Stimulated activated CD4-positive, alpha-beta T cell treated with anti-CD3 and anti-CD28 coated beads, TNF-alpha, amount 100 ng/mL, for 48 hours (primary cell): ENCODE results near the gene TMEM139.

ENCODE experiments used
- DNase-seq, 3 donors: peaks; one replicate each; pipeline ENCODE4 v3.0.0-alpha.2; 2020; ENCODE audit warnings: low read depth in 3 of 3

The TMEM139 gene

GRCh38 chr7:143284591-143285469 is at the start of gene TMEM139:
Gene TMEM139 (plus strand): TSS chr7:143284958. CDS start chr7:143285958, 1,000 bp downstream.
- DNase-seq: no peak

- DNase-seq: no peak
These were observed 49.2 kb upstream of the TMEM139 start for GRCh38 chr7:143235561-143235960.

GRCh38 chr7:143236408-143236990 is 48.3 kb upstream of the TMEM139 start:
- no peak for DNase-seq

GRCh38 chr7:143237366-143237765 is 47.4 kb upstream of the TMEM139 start:
- no peak for DNase-seq

- DNase-seq: no peak
These were observed 46.3 kb upstream of the TMEM139 start for GRCh38 chr7:143238289-143238980.

GRCh38 chr7:143239813-143240212 is 44.9 kb upstream of the TMEM139 start:
- no peak for DNase-seq

GRCh38 chr7:143240291-143241168 is 44.2 kb upstream of the TMEM139 start:
- DNase-seq: peak in 2 of 3 donors; percentile 30 to 44

GRCh38 chr7:143242306-143242705 is 42.5 kb upstream of the TMEM139 start:
- no peak for DNase-seq

- no peak for DNase-seq
These were observed 41.6 kb upstream of the TMEM139 start for GRCh38 chr7:143243111-143243510.

- no peak for DNase-seq
These were observed 41.1 kb upstream of the TMEM139 start for GRCh38 chr7:143243614-143244013.

- DNase-seq: no peak
These were observed 40.4 kb upstream of the TMEM139 start for GRCh38 chr7:143244321-143244720.

- no peak for DNase-seq
These were observed 39.6 kb upstream of the TMEM139 start for GRCh38 chr7:143245123-143245522.

GRCh38 chr7:143247372-143247771 is 37.4 kb upstream of the TMEM139 start:
- DNase-seq: no peak

GRCh38 chr7:143248761-143249354 is 35.9 kb upstream of the TMEM139 start:
- no peak for DNase-seq

- DNase-seq: no peak
These were observed 34.6 kb upstream of the TMEM139 start for GRCh38 chr7:143250199-143250598.

GRCh38 chr7:143250822-143251221 is 33.9 kb upstream of the TMEM139 start:
- no peak for DNase-seq

GRCh38 chr7:143252006-143252405 is 32.8 kb upstream of the TMEM139 start:
- DNase-seq: no peak

- no peak for DNase-seq
These were observed 29.2 kb upstream of the TMEM139 start for GRCh38 chr7:143255564-143255963.

GRCh38 chr7:143256325-143256724 is 28.4 kb upstream of the TMEM139 start:
- DNase-seq: no peak

GRCh38 chr7:143256932-143257331 is 27.8 kb upstream of the TMEM139 start:
- no peak for DNase-seq

- DNase-seq: no peak
These were observed 27.3 kb upstream of the TMEM139 start for GRCh38 chr7:143257501-143257900.
